ENCODE data around the gene PIP4K2C. TPM values are rescaled to one million over a fixed set of nuclear protein-coding genes. Genes with fewer than 3 reads are reported as not detected.
"Not testable (repeated sequence)": the region's sequence is repeated elsewhere in the genome, so short reads cannot be mapped to it uniquely, and the experiment has no call there.

PIP4K2C gene
- total RNA-seq, 1 experiment from 2014 or later, result 27.2 TPM

- not testable (repeated sequence) for DNase-seq (ENCODE audit: low spot score)
Measured at GRCh38 chr12:57636731-57637130, 45.7 kb downstream of the PIP4K2C start.

GRCh38 chr12:57637364-57637763, 46.4 kb downstream of the PIP4K2C start:
- DNase-seq (ENCODE audit: low spot score), result no peak

DNA sequence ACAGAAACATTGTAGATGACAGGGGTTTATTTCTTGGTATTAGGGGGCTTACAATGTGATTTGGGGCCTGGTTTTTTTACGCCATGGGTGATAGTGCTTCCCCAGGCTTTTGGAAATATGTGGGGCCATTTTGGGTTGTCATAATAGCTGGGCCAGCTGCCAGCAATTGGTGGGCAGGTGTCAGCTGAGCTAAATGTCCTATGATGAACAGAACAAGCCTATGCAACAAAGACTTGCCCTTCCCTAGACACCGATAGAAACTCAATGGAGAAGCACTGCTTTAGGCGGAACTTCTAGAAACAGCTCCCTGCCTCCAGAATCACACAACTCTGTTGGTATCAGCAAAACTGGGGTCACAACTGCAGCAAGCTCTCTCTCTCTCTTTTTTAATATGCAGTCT, 47.1 kb downstream of the PIP4K2C start:
- no peak for DNase-seq (ENCODE audit: low spot score)

- no peak for DNase-seq (ENCODE audit: low spot score)
Measured at GRCh38 chr12:57640175-57641042, 49.4 kb downstream of the PIP4K2C start.

DNA sequence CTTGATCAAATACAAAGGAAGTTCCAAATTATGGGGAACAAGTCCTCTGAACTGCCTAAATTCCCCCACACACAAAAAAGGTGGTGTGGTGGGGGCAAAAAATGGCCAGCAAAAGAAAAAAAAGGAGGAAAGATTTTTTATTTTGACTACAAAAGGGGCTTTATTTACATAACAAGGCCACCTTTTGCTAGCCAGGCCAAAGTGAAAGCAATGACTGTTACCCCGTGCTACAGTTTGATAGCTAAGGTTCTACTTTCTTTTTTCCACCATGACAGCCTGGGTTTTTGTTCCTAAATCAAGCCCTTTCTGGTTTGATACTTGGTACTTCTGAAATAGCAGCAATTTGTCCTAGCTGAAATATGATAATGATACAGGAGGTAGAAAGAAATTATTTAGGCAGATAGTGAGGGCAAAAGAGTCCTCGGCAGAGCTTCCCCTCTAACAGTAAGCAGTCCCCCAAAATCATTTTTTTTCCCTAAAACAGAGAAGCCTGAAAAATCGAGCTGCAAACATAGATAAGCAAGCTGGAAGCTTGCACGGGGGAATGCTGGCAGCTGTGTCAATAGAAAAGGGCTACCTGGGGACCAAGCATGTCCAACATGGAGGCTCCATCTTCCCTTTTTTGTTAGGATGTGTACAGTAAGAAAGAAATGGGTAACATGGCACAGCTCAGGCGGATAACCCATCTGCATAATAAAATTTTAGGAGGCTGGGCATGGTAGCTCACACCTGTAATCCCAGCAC, 50.9 kb downstream of the PIP4K2C start:
- DNase-seq (ENCODE audit: low spot score), result no peak

- not testable (repeated sequence) for DNase-seq (ENCODE audit: low spot score)
Measured at GRCh38 chr12:57645990-57646658, 55.1 kb downstream of the PIP4K2C start.

GRCh38 chr12:57646659-57647049, 55.7 kb downstream of the PIP4K2C start:
- DNase-seq (ENCODE audit: low spot score), result not testable (repeated sequence)

Other genes starting within 250 kb of the PIP4K2C start
- gene R3HDM2, start 160.1 kb upstream of the PIP4K2C start, total RNA-seq (2014; rRNA removed; shearing (Covaris generic)), result 9.5 and 12.3 TPM in 2 replicates
- not detected in 2 replicates for gene INHBC, start 156.4 kb upstream of the PIP4K2C start, total RNA-seq (2014; rRNA removed; shearing (Covaris generic))
- 16.1 and 24.8 TPM in 2 replicates for gene INHBE, start 135.9 kb upstream of the PIP4K2C start, total RNA-seq (2014; rRNA removed; shearing (Covaris generic))
- gene GLI1, start 131.4 kb upstream of the PIP4K2C start, total RNA-seq (2014; rRNA removed; shearing (Covaris generic)), result 5.7 and 6.3 TPM in 2 replicates
- not detected in 2 replicates for gene ARHGAP9, start 111.3 kb upstream of the PIP4K2C start, total RNA-seq (2014; rRNA removed; shearing (Covaris generic))
- gene MARS1, start 103.1 kb upstream of the PIP4K2C start, total RNA-seq (2014; rRNA removed; shearing (Covaris generic)), result 118 and 121 TPM in 2 replicates
- gene DDIT3, start 70.7 kb upstream of the PIP4K2C start, total RNA-seq (2014; rRNA removed; shearing (Covaris generic)), result 43.2 and 50.1 TPM in 2 replicates
- 1.5 and 3.1 TPM in 2 replicates for gene MBD6, start 68.4 kb upstream of the PIP4K2C start, total RNA-seq (2014; rRNA removed; shearing (Covaris generic))
- gene DCTN2, start 44.0 kb upstream of the PIP4K2C start, total RNA-seq (2014; rRNA removed; shearing (Covaris generic)), result 76.6 and 109 TPM in 2 replicates
- gene KIF5A, start 41.1 kb upstream of the PIP4K2C start, total RNA-seq (2014; rRNA removed; shearing (Covaris generic)), result 0.27 TPM in 1 of 2 replicates, not detected in the other
- gene DTX3, start 13.6 kb downstream of the PIP4K2C start, total RNA-seq (2014; rRNA removed; shearing (Covaris generic)), result 7.3 and 10.7 TPM in 2 replicates
- gene ARHGEF25, start 20.2 kb downstream of the PIP4K2C start, total RNA-seq (2014; rRNA removed; shearing (Covaris generic)), result 8.5 and 11.7 TPM in 2 replicates
- gene B4GALNT1, start 42.0 kb downstream of the PIP4K2C start, total RNA-seq (2014; rRNA removed; shearing (Covaris generic)), result 64.3 and 77.3 TPM in 2 replicates
- gene OS9, start 102.9 kb downstream of the PIP4K2C start, total RNA-seq (2014; rRNA removed; shearing (Covaris generic)), result 221 and 235 TPM in 2 replicates
- gene AGAP2, start 147.6 kb downstream of the PIP4K2C start, total RNA-seq (2014; rRNA removed; shearing (Covaris generic)), result 0.99 and 2.4 TPM in 2 replicates
- 64.1 and 76.5 TPM in 2 replicates for gene TSPAN31, start 153.8 kb downstream of the PIP4K2C start, total RNA-seq (2014; rRNA removed; shearing (Covaris generic))
- gene CDK4, start 161.1 kb downstream of the PIP4K2C start, total RNA-seq (2014; rRNA removed; shearing (Covaris generic)), result 298 and 323 TPM in 2 replicates
- gene MARCHF9, start 163.9 kb downstream of the PIP4K2C start, total RNA-seq (2014; rRNA removed; shearing (Covaris generic)), result 5.5 and 7.3 TPM in 2 replicates
- gene CYP27B1, start 175.9 kb downstream of the PIP4K2C start, total RNA-seq (2014; rRNA removed; shearing (Covaris generic)), result 0.48 TPM in 1 of 2 replicates, not detected in the other
- gene METTL1, start 180.9 kb downstream of the PIP4K2C start, total RNA-seq (2014; rRNA removed; shearing (Covaris generic)), result 2.5 and 8.1 TPM in 2 replicates
- gene EEF1AKMT3, start 181.4 kb downstream of the PIP4K2C start, total RNA-seq (2014; rRNA removed; shearing (Covaris generic)), result 4.1 and 7.9 TPM in 2 replicates
- gene TSFM, start 191.6 kb downstream of the PIP4K2C start, total RNA-seq (2014; rRNA removed; shearing (Covaris generic)), result 41.3 and 58.6 TPM in 2 replicates
- gene AVIL, start 227.5 kb downstream of the PIP4K2C start, total RNA-seq (2014; rRNA removed; shearing (Covaris generic)), result 2.0 and 4.3 TPM in 2 replicates

Data from H4 (cell line).